SK-N-MC (cell line): Measurements from ENCODE around the gene ASB2.

ENCODE experiments used
- EZH2 ChIP-seq: fragments of 200-600 bp; sonication (generic); IDR thresholded peaks from one replicate; pipeline ENCODE4 v1.6.1; 2017; ENCODE audit warnings: antibody characterized with exemption
- FOXP2 ChIP-seq: optimal IDR thresholded peaks from 2 replicates; pipeline ENCODE3; 2011; ENCODE audit warnings: mild to moderate bottlenecking, moderate library complexity; ENCODE audit not compliant: insufficient read depth; ENCODE audit errors: extremely low read length, control extremely low read depth
- POLR2AphosphoS5 ChIP-seq: IDR thresholded peaks from 2 replicates; pipeline ENCODE4 v1.6.1; 2012; ENCODE audit warnings: mild to moderate bottlenecking, low read depth, low read length, borderline replicate concordance

DNA sequence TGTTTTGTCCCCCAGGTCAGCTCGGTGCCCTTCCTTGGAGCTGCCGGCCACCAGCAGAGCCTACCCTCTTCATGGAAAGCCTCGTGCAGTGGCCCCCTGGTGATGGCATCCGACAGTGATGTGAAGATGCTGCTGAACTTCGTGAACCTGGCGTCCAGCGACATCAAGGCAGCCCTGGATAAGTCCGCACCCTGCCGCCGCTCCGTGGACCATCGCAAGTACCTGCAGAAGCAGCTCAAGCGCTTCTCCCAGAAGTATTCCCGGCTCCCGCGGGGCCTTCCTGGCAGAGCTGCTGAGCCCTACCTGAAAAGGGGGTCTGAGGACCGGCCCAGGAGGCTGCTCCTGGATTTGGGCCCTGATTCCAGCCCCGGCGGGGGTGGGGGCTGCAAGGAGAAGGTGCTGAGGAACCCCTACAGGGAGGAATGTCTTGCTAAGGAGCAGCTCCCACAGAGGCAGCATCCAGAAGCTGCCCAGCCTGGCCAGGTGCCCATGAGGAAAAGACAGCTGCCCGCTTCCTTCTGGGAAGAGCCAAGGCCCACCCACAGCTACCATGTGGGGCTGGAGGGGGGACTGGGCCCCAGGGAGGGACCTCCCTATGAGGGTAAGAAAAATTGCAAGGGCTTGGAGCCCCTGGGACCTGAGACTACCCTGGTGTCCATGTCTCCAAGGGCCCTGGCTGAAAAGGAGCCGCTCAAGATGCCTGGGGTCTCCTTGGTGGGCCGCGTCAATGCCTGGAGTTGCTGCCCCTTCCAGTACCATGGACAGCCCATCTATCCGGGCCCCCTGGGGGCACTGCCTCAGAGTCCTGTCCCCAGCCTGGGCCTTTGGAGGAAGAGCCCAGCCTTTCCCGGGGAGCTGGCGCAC, 48.0 kb downstream of the ASB2 start:
- TF ChIP-seq EZH2 (no peak), POLR2AphosphoS5 (no peak), FOXP2 (no peak)
